ENCODE results near the gene CHST11. TPM values are rescaled to one million over a fixed set of nuclear protein-coding genes. Genes with fewer than 3 reads are reported as not detected.

CHST11 gene
- total RNA-seq, 3 donors from 2014 or later: 12.5 to 16.4 (median 15.5) TPM

GRCh38 chr12:104619305-104619704, 162.6 kb downstream of the CHST11 start:
- Histone ChIP-seq H3K4me3 (no peak overlapping the region), H3K27ac (no peak overlapping the region), H3K27me3 (no peaks in the 10 kb centered on the region), H3K9me3 (no peaks in the 10 kb centered on the region), H3K36me3 (no peaks in the 10 kb centered on the region), H3K4me1 (no peaks in the 10 kb centered on the region)
- no peak for DNase-seq (ENCODE audit: low spot score in 2 of 2)
- intact Hi-C loops (cut with DNase I; ENCODE audit: low total_unique reads): no loop called here
- TF ChIP-seq POLR2AphosphoS5 (IDR thresholded peaks at IDR 0.05): no peak

- Histone ChIP-seq H3K4me3 (no peak overlapping the region), H3K36me3 (no peaks in the 10 kb centered on the region), H3K27me3 (no peaks in the 10 kb centered on the region), H3K4me1 (no peaks in the 10 kb centered on the region), H3K27ac (no peak overlapping the region), H3K9me3 (no peaks in the 10 kb centered on the region)
- intact Hi-C loops (cut with DNase I; ENCODE audit: low total_unique reads): no loop called here
- no peak for DNase-seq (ENCODE audit: low spot score in 2 of 2)
- no peak for TF ChIP-seq POLR2A (IDR thresholded peaks at IDR 0.05)
- TF ChIP-seq POLR2AphosphoS5 (IDR thresholded peaks at IDR 0.05): no peak
- TF ChIP-seq CTCF (IDR thresholded peaks at IDR 0.05): no peak
Observed at GRCh38 chr12:104620837-104621531, 164.2 kb downstream of the CHST11 start.

- no peak overlapping the region for H3K27ac ChIP-seq
- TF ChIP-seq POLR2AphosphoS5 (IDR thresholded peaks at IDR 0.05) (no peak), POLR2A (IDR thresholded peaks at IDR 0.05) (no peak), CTCF (IDR thresholded peaks at IDR 0.05) (no peak)
- H3K4me1 ChIP-seq: no peaks in the 10 kb centered on the region
- no peaks in the 10 kb centered on the region for H3K27me3 ChIP-seq
- no peak overlapping the region for H3K4me3 ChIP-seq
- intact Hi-C loops (cut with DNase I; ENCODE audit: low total_unique reads): no loop called here
- H3K36me3 ChIP-seq: no peaks in the 10 kb centered on the region
- no peaks in the 10 kb centered on the region for H3K9me3 ChIP-seq
- DNase-seq (ENCODE audit: low spot score in 2 of 2): no peak
Observed at GRCh38 chr12:104622928-104623327, 166.2 kb downstream of the CHST11 start.

- Histone ChIP-seq H3K4me3 (no peak overlapping the region), H3K27me3 (no peaks in the 10 kb centered on the region), H3K27ac (no peak overlapping the region), H3K9me3 (no peaks in the 10 kb centered on the region), H3K4me1 (no peaks in the 10 kb centered on the region), H3K36me3 (no peaks in the 10 kb centered on the region)
- no peak for TF ChIP-seq POLR2A (IDR thresholded peaks at IDR 0.05)
- no peak for TF ChIP-seq CTCF (IDR thresholded peaks at IDR 0.05)
- TF ChIP-seq POLR2AphosphoS5 (IDR thresholded peaks at IDR 0.05): no peak
- DNase-seq (ENCODE audit: low spot score in 2 of 2): no peak
- intact Hi-C loops (cut with DNase I; ENCODE audit: low total_unique reads): no loop called here
Observed at GRCh38 chr12:104623883-104624282, 167.1 kb downstream of the CHST11 start.

GRCh38 chr12:104624529-104624928, 167.8 kb downstream of the CHST11 start:
- Histone ChIP-seq H3K27ac (no peak overlapping the region), H3K27me3 (no peaks in the 10 kb centered on the region), H3K4me1 (no peaks in the 10 kb centered on the region), H3K36me3 (no peaks in the 10 kb centered on the region), H3K9me3 (no peaks in the 10 kb centered on the region), H3K4me3 (no peak overlapping the region)
- no peak for TF ChIP-seq POLR2A (IDR thresholded peaks at IDR 0.05)
- TF ChIP-seq CTCF (IDR thresholded peaks at IDR 0.05): no peak
- no peak for TF ChIP-seq POLR2AphosphoS5 (IDR thresholded peaks at IDR 0.05)
- no peak for DNase-seq (ENCODE audit: low spot score in 2 of 2)
- intact Hi-C loops (cut with DNase I; ENCODE audit: low total_unique reads): no loop called here

Measured in breast epithelium (tissue), 4 donors.